GM23248 (cell line): Measurements from ENCODE around the gene SLC34A1. TPM values are rescaled to one million over a fixed set of nuclear protein-coding genes. Genes with fewer than 3 reads are reported as not detected.

ENCODE experiments used
- DNase-seq: peaks from one replicate; pipeline ENCODE4 v3.0.0-alpha.2; 2015
- H2AFZ ChIP-seq: fragments of 200-600 bp; sonication (generic); 2 replicates; pipeline ENCODE4 v1.6.1; 2016; ENCODE audit warnings: antibody characterized with exemption
- H3F3A ChIP-seq: fragments of 200-600 bp; sonication (generic); 2 replicates; pipeline ENCODE4 v1.6.1; 2016; ENCODE audit warnings: mild to moderate bottlenecking, antibody characterized with exemption, mixed run types; ENCODE audit not compliant: insufficient read depth
- H3K27ac ChIP-seq: fragments of 200-600 bp; sonication (generic); 2 replicates; pipeline ENCODE4 v1.5.1; 2016; ENCODE audit warnings: mild to moderate bottlenecking
- H3K27me3 ChIP-seq: fragments of 200-600 bp; sonication (generic); replicated peaks from 2 replicates; pipeline ENCODE4 v1.6.1; 2016; ENCODE audit warnings: mild to moderate bottlenecking; ENCODE audit not compliant: insufficient read depth
- H3K36me3 ChIP-seq: fragments of 200-600 bp; sonication (generic); 2 replicates; pipeline ENCODE4 v1.6.1; 2016; ENCODE audit warnings: low read depth, mild to moderate bottlenecking
- H3K4me1 ChIP-seq: fragments of 200-600 bp; sonication (generic); 2 replicates; pipeline ENCODE4 v1.6.1; 2016; ENCODE audit warnings: mild to moderate bottlenecking; ENCODE audit not compliant: insufficient read depth
- H3K4me2 ChIP-seq: fragments of 200-600 bp; sonication (generic); one replicate; pipeline ENCODE4 v1.6.1; 2016; ENCODE audit warnings: mild to moderate bottlenecking; ENCODE audit not compliant: unreplicated experiment
- H3K4me3 ChIP-seq: fragments of 200-600 bp; sonication (generic); 2 replicates; pipeline ENCODE4 v1.5.1; 2016; ENCODE audit warnings: mild to moderate bottlenecking
- H3K79me2 ChIP-seq: fragments of 200-600 bp; sonication (generic); 2 replicates; pipeline ENCODE4 v1.6.1; 2016; ENCODE audit warnings: mild to moderate bottlenecking; ENCODE audit not compliant: insufficient read depth
- H3K9ac ChIP-seq: fragments of 200-600 bp; sonication (generic); 2 replicates; pipeline ENCODE4 v1.6.1; 2016; ENCODE audit warnings: mild to moderate bottlenecking
- H3K9me2 ChIP-seq: fragments of 200-600 bp; sonication (generic); 2 replicates; pipeline ENCODE4 v1.6.1; 2016; ENCODE audit warnings: mixed run types, mild to moderate bottlenecking, moderate library complexity; ENCODE audit not compliant: insufficient read depth
- H3K9me3 ChIP-seq: fragments of 200-600 bp; sonication (generic); one replicate; pipeline ENCODE4 v1.6.1; 2017; ENCODE audit warnings: low read depth
- H4K20me1 ChIP-seq: fragments of 200-600 bp; sonication (generic); 2 replicates; pipeline ENCODE4 v1.6.0; 2016; ENCODE audit not compliant: insufficient read depth
- EZH2 ChIP-seq: fragments of 200-600 bp; sonication (generic); IDR thresholded peaks from 2 replicates; pipeline ENCODE4 v1.6.1; 2018; ENCODE audit warnings: antibody characterized with exemption, mild to moderate bottlenecking; ENCODE audit not compliant: insufficient read depth, poor library complexity, severe bottlenecking
- EZH2phosphoT487 ChIP-seq: fragments of 200-600 bp; sonication (generic); IDR thresholded peaks from 2 replicates; pipeline ENCODE4 v1.6.1; 2018; ENCODE audit warnings: antibody characterized with exemption, moderate library complexity, mild to moderate bottlenecking, low read depth; ENCODE audit not compliant: insufficient read depth
- WGBS, 2 experiments: methylation state at CpG; one replicate each; pipeline ENCODE4 v1.1.6; 2015 to 2017; ENCODE audit warnings: low lambda C conversion rate in 2 of 2, low coverage in 1 of 2; ENCODE audit errors: missing lambda C conversion rate in 2 of 2; 5-methylcytosine and 5-hydroxymethylcytosine counted together
- in situ Hi-C: fragments of 300-500 bp; cut with MboI; formaldehyde crosslinking; loops from 2 replicates; pipeline ENCODE4 v1.15.0; 2020
- polyA plus RNA-seq: library from polyadenylated mRNA; unstranded; fragments of >200 nt; fragmentation: Nextera tagmentation; extraction: Ambion mirVana; gene quantifications from 2 replicates; pipeline ENCODE4 v1.2.1, GENCODE V29; 2016
- total RNA-seq: library from RNA; depleted of rRNA; stranded (reverse); fragments of >200 nt; shearing (Covaris generic); gene quantifications from 2 replicates; pipeline ENCODE4 v1.2.3, GENCODE V29; 2014

SLC34A1 gene
- total and polyA plus RNA-seq, 2 experiments from 2014 or later: not detected

GRCh38 chr5:177440211-177440989 is 56.2 kb downstream of the SLC34A1 start:
- no peak overlapping the region for H2AFZ ChIP-seq

GRCh38 chr5:177440990-177441780 is 57.0 kb downstream of the SLC34A1 start:
- Histone ChIP-seq H3K4me2 (no peak overlapping the region), H3K9me3 (no peaks in the 10 kb centered on the region), H3K9ac (no peak overlapping the region), H3K4me1 (peaks cover 8% of the 10 kb centered on the region; the same call in 1 of the 2 replicates), H3K27ac (no peak overlapping the region), H3K36me3 (no peaks in the 10 kb centered on the region; the same call in 1 of the 2 replicates), H3K79me2 (no peaks in the 10 kb centered on the region), H3K27me3 (no peaks in the 10 kb centered on the region), H3F3A (peaks cover 11% of the 10 kb centered on the region; the same call in 1 of the 2 replicates), H3K4me3 (no peak overlapping the region), H4K20me1 (no peaks in the 10 kb centered on the region), H3K9me2 (no peaks in the 10 kb centered on the region), H2AFZ (no peak overlapping the region)
- WGBS, 2 experiments: 87 to 89% methylated on average over 19 to 23 of the region's 26 CpGs
- DNase-seq: no peak
- TF ChIP-seq EZH2phosphoT487 (no peak), EZH2 (no peak)
- in situ Hi-C loops: no loop called here

More at GRCh38 chr5:177440211-177440989, 56.2 kb downstream of the SLC34A1 start:
- Histone ChIP-seq H3K27ac (no peak overlapping the region), H3K4me1 (peaks cover under 1% of the 10 kb centered on the region; the same call in 1 of the 2 replicates), H3K36me3 (no peaks in the 10 kb centered on the region; the same call in 1 of the 2 replicates), H3K4me2 (no peak overlapping the region), H3K27me3 (no peaks in the 10 kb centered on the region), H4K20me1 (no peaks in the 10 kb centered on the region), H3K9me2 (no peaks in the 10 kb centered on the region), H3F3A (peaks cover 5% of the 10 kb centered on the region; the same call in 1 of the 2 replicates), H3K79me2 (no peaks in the 10 kb centered on the region), H3K9me3 (no peaks in the 10 kb centered on the region), H3K4me3 (no peak overlapping the region), H3K9ac (no peak overlapping the region)
- TF ChIP-seq EZH2: no peak
- no peak for TF ChIP-seq EZH2phosphoT487
- in situ Hi-C loops: no loop called here
- 88% methylated on average over 23 to 24 of the region's 24 CpGs for WGBS, 2 experiments
- no peak for DNase-seq

DNA sequence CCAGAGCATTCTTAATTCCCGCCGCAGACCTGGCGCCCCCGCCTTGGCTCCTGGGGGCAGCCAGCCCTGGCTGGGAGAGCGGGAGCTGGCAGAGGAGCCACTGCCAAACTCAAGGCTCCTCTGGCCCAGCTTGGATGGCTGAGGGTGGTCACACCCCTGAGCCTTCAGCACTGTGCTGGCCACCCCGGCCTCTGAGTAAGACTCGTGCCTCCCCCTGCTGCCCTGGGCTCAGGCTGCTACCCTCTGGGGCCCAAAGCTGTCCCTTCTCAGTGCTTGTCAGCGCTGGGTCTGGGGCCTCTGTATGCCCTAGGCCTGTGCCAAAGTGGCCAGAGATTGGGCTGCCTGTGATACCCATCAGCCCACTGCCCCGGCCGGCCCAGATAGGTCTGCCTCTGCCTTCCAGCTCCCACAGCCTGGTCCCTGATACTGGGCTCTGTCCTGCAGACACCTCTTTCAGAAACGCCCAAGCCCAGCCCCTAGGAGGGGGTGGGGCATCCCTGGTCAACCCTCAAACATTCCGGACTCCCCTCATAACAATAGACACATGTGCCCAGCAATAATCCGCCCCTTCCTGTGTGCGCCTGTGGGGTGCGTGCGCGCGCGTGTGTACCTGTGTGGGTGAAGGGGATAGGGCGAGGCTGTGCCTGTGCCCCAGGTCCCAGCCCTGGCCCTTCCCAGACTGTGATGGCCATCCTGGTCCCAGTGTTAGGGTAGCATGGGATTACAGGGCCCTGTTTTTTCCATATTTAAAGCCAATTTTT is 58.0 kb downstream of the SLC34A1 start:
- Histone ChIP-seq H4K20me1 (no peaks in the 10 kb centered on the region), H3K9me3 (no peaks in the 10 kb centered on the region), H3K4me2 (no peak overlapping the region), H2AFZ (no peak overlapping the region), H3K79me2 (no peaks in the 10 kb centered on the region), H3K4me3 (no peak overlapping the region), H3K9ac (no peak overlapping the region), H3F3A (peaks cover 11% of the 10 kb centered on the region; the same call in 1 of the 2 replicates), H3K36me3 (no peaks in the 10 kb centered on the region), H3K27me3 (no peaks in the 10 kb centered on the region), H3K9me2 (no peaks in the 10 kb centered on the region), H3K4me1 (peaks cover 9% of the 10 kb centered on the region; the same call in 1 of the 2 replicates), H3K27ac (no peak overlapping the region)
- in situ Hi-C loops: no loop called here
- no peak for DNase-seq
- TF ChIP-seq EZH2: no peak
- no peak for TF ChIP-seq EZH2phosphoT487
- WGBS, 2 experiments: 85 to 87% methylated on average over 19 to 20 of the region's 20 CpGs
